Ectodermal cell (in vitro differentiated cells): ENCODE measurements around the gene CCDC158.

Experiments used
- H3K27ac ChIP-seq: 2 replicates; pipeline ENCODE4 v1.7.0; 2013; ENCODE audit warnings: mild to moderate bottlenecking, low read depth, low read length; ENCODE audit not compliant: insufficient read depth, poor library complexity, severe bottlenecking
- H3K27me3 ChIP-seq: 2 replicates; pipeline ENCODE4 v1.7.0; 2013; ENCODE audit warnings: mild to moderate bottlenecking, low read length; ENCODE audit not compliant: insufficient read depth, control insufficient read depth, poor library complexity, severe bottlenecking
- H3K36me3 ChIP-seq: one replicate; pipeline ENCODE4 v1.7.0; 2013; ENCODE audit warnings: low read length; ENCODE audit not compliant: control insufficient read depth, insufficient read depth
- H3K4me1 ChIP-seq: one replicate; pipeline ENCODE4 v1.7.0; 2013; ENCODE audit warnings: low read length; ENCODE audit not compliant: control insufficient read depth, insufficient read depth
- H3K4me3 ChIP-seq: 2 replicates; pipeline ENCODE4 v1.7.0; 2013; ENCODE audit warnings: low read depth, low read length, control low read depth; ENCODE audit not compliant: insufficient read depth
- H3K9me3 ChIP-seq: 2 replicates; pipeline ENCODE4 v1.7.0; 2013; ENCODE audit warnings: mild to moderate bottlenecking, low read length, moderate library complexity; ENCODE audit not compliant: control insufficient read depth
- WGBS, 2 experiments: methylation state at CpG; one replicate each; pipeline ENCODE4 v1.1.7; 2013; ENCODE audit warnings: missing lambda C conversion rate in 2 of 2; 5-methylcytosine and 5-hydroxymethylcytosine counted together

The CCDC158 gene

GRCh38 chr4:76305971-76306881, 114.7 kb downstream of the CCDC158 start, which contains the start of gene STBD1:
TSS of gene STBD1 (plus strand) at chr4:76306733. CDS start at chr4:76306770, 37 bp downstream.
- Histone ChIP-seq H3K27ac (no peak within 1 kb of the TSS), H3K27me3 (peaks cover 18% of the 10 kb centered on the region)
- WGBS, 2 experiments: 4% methylated on average over 85 of the region's 85 CpGs

DNA sequence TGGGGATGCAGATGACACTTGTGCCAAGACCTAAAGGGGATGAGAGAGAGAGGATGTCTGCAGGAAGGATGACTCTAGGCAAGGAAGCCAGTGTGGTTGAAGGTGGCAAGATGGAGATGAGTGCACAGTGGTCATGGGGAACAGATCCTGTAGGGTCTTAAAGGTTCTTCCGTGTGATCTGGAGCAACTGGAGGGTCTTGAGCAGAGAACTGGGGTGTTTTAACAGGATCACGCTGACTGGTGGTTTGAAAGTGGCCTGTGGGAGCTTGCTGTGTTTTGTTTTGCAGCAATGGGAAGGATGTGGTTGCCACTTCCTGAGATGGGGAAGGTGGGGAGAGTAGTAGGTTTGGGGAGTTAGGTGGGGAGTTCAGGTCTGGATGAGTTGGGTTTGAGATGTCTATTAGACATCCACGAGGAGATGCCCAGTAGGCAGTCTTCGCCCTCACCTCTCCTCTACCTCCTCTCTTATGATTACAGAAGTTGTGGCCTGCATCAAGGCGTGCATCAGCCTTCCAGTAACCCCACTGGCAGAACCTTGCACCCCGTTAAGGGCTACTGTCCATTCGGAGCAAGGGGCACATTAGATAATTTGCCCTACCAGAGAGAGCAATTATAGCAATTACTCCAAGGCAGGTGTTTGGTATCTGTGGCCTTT, 115.8 kb downstream of the CCDC158 start:
- peak overlapping the region; percentile 64 for H3K4me3 ChIP-seq
- 95 to 97% methylated on average over 7 of the region's 7 CpGs for WGBS, 2 experiments

More at GRCh38 chr4:76305971-76306881, 114.7 kb downstream of the CCDC158 start, which contains the start of gene STBD1:
- H3K36me3 ChIP-seq: no peaks in the 10 kb centered on the region
- no peaks in the 10 kb centered on the region for H3K9me3 ChIP-seq
- H3K4me1 ChIP-seq: no peaks in the 10 kb centered on the region
- peak within 1 kb of the TSS; percentile 64 for H3K4me3 ChIP-seq

DNA sequence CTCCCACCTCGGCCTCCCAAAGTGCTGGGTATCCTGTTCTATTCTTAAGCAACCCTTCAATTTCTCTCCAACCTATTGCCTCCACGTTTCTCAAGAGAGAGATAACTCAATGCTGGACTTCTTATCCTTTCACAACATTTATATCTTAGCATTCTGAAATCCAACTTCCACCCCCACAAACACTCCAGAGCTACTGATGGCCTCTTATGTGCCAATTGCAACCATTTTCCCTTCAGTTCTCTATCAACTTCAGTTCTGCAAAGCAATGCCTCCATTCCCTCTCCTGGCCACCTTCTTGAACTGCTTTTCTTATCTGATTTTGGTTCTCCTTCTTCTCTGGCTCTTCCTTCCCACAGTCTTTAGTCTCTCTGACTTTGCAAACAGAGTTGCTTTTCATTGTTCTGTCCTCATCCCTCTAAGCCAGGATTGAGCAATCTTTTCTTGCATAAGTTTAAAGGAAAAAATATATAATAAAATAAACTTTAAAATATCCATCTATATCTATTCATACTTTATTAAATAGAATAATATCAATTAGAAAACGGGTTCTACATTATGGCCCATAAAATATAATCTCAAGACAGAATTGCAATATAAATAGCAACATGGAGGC, 118.0 kb downstream of the CCDC158 start:
- Histone ChIP-seq H3K27me3 (peaks cover 18% of the 10 kb centered on the region), H3K4me1 (no peaks in the 10 kb centered on the region), H3K4me3 (no peak overlapping the region), H3K36me3 (no peaks in the 10 kb centered on the region), H3K27ac (no peak overlapping the region), H3K9me3 (no peaks in the 10 kb centered on the region)
- WGBS, 2 experiments: 79 to 96% methylated on average over 3 of the region's 3 CpGs

More for the DNA sequence above, 115.8 kb downstream of the CCDC158 start:
- H3K27me3 ChIP-seq: peaks cover 18% of the 10 kb centered on the region
- no peak overlapping the region for H3K27ac ChIP-seq
- no peaks in the 10 kb centered on the region for H3K4me1 ChIP-seq
- no peaks in the 10 kb centered on the region for H3K9me3 ChIP-seq
- no peaks in the 10 kb centered on the region for H3K36me3 ChIP-seq

- Histone ChIP-seq H3K4me3 (no peak overlapping the region), H3K4me1 (no peaks in the 10 kb centered on the region), H3K36me3 (no peaks in the 10 kb centered on the region), H3K27me3 (peaks cover 15% of the 10 kb centered on the region), H3K27ac (no peak overlapping the region), H3K9me3 (no peaks in the 10 kb centered on the region)
- 89% methylated on average over 1 of the region's 1 CpG; no CpG with 5 or more reads in 1 of the 2 experiments for WGBS, 2 experiments
These were observed 119.2 kb downstream of the CCDC158 start for GRCh38 chr4:76301775-76302162.

DNA sequence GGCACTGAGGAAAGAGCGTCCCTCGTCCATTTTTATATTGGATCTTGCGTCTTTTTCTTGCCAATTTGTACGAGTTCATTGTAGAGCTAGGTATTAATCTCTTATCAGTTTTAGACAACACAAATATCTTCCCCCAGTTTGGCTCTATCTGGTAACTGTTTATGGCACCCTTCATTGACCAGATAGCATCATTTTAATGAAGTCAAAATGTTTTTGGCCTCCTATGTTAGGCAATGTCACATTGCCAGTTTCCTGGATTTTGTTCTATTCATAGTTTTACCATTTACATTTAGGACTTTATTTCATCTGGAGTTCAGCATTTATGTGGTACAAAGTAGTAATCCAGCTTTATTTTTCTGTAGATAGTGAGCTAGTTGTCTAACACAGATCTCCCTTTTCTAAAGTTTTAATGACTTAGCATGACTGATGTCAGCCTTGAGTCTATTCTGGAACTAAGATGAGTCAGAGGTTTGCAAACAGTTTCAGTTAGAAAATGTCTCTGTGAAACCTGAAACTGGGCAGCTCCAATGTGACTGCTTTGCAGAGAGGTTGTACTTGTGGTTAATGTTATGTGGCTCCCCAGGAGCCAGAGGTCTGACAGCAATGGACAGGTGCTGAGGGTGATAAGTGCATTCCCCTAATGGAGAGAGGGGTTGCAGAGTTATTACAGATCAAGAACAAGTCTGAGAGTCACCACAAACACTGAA, 119.7 kb downstream of the CCDC158 start:
- Histone ChIP-seq H3K36me3 (no peaks in the 10 kb centered on the region), H3K27me3 (peaks cover 15% of the 10 kb centered on the region), H3K4me3 (no peak overlapping the region), H3K4me1 (no peaks in the 10 kb centered on the region), H3K27ac (no peak overlapping the region), H3K9me3 (no peaks in the 10 kb centered on the region)
- 88 to 93% methylated on average over 4 of the region's 4 CpGs for WGBS, 2 experiments

DNA sequence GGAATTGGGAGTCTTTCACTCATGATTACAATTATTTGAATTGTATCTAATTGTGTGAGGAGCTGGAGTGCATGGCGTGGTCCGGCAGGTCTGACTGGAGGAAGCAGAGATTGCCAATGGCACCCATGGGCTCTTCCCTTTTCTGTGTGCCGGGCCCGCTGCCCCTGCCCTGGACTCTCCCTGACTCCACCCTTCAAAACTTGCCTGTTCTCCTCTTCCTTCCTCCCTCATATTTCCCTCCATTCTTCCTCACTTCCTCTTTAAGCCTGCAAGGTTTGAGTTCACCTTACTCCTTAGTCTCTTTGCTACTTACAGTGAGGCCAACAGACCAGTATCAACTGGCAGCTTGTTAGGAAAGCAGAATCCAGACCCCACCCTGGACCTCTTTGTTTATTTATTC, 120.9 kb downstream of the CCDC158 start:
- H3K9me3 ChIP-seq: no peaks in the 10 kb centered on the region
- peaks cover 4% of the 10 kb centered on the region for H3K27me3 ChIP-seq
- H3K27ac ChIP-seq: no peak overlapping the region
- H3K4me3 ChIP-seq: no peak overlapping the region
- no peaks in the 10 kb centered on the region for H3K4me1 ChIP-seq
- WGBS, 2 experiments: 95 to 98% methylated on average over 4 of the region's 4 CpGs
- no peaks in the 10 kb centered on the region for H3K36me3 ChIP-seq

DNA sequence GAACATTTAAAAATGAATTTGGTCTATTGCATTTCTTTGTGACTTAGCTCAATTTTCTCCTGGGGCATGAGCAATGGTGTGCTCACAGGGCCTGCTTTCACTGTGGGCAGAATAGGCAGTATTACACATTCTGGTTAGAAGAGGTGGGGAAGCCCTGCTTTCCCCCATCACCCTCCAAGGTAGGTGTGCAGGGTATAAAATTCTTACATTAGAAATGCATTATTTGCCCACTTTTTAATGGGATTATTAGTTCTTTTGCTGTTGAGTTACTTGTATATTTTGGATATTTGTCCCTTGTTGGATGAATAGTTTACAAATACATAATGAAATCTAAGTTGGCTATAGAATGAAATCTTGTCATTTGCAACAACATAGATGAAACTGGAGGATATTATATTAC, 122.7 kb downstream of the CCDC158 start:
- Histone ChIP-seq H3K27me3 (no peaks in the 10 kb centered on the region), H3K27ac (no peak overlapping the region), H3K9me3 (no peaks in the 10 kb centered on the region), H3K4me1 (no peaks in the 10 kb centered on the region), H3K4me3 (no peak overlapping the region), H3K36me3 (no peaks in the 10 kb centered on the region)

GRCh38 chr4:76296286-76296820, 124.6 kb downstream of the CCDC158 start:
- Histone ChIP-seq H3K27ac (no peak overlapping the region), H3K4me3 (no peak overlapping the region), H3K36me3 (no peaks in the 10 kb centered on the region), H3K9me3 (no peaks in the 10 kb centered on the region), H3K27me3 (no peaks in the 10 kb centered on the region), H3K4me1 (no peaks in the 10 kb centered on the region)
- 91 to 96% methylated on average over 3 of the region's 3 CpGs for WGBS, 2 experiments

GRCh38 chr4:76293772-76294171, 127.2 kb downstream of the CCDC158 start:
- Histone ChIP-seq H3K36me3 (no peaks in the 10 kb centered on the region), H3K4me3 (no peak overlapping the region), H3K9me3 (no peaks in the 10 kb centered on the region), H3K27me3 (no peaks in the 10 kb centered on the region), H3K4me1 (no peaks in the 10 kb centered on the region), H3K27ac (no peak overlapping the region)
- WGBS, 2 experiments: 90 to 92% methylated on average over 2 of the region's 2 CpGs
